Small intestine (tissue), 7 donors: ENCODE measurements around the gene DNLZ. TPM values are rescaled to one million over a fixed set of nuclear protein-coding genes. Genes with fewer than 3 reads are reported as not detected.

Experiments
- DNase-seq, 2 donors: peaks; one replicate each; pipeline versions ENCODE4 v3.0.0 to v3.0.0-alpha.2; 2013
- FAIRE-seq: peaks from 2 replicates; lab custom pipeline; 2012; peaks lifted over from hg19 to GRCh38; lab: Jason Lieb, UNC
- H3K27ac ChIP-seq, 3 donors: one replicate each; pipeline ENCODE4 v1.5.1; 2013; ENCODE audit warnings: low read length in 2 of 3, mild to moderate bottlenecking in 2 of 3, control low read depth in 1 of 3, inconsistent platforms in 1 of 3, low read depth in 1 of 3, moderate library complexity in 1 of 3
- H3K27me3 ChIP-seq, 3 donors: one replicate each; pipeline ENCODE4 v1.6.1; 2013; ENCODE audit warnings: low read length in 3 of 3, inconsistent platforms in 1 of 3; ENCODE audit not compliant: control insufficient read depth in 3 of 3, insufficient read depth in 3 of 3
- H3K36me3 ChIP-seq, 3 donors: one replicate each; pipeline ENCODE4 v1.6.1; 2013; ENCODE audit warnings: low read length in 3 of 3, inconsistent platforms in 1 of 3, low read depth in 1 of 3, mild to moderate bottlenecking in 1 of 3, moderate library complexity in 1 of 3; ENCODE audit not compliant: control insufficient read depth in 3 of 3, insufficient read depth in 2 of 3
- H3K4me1 ChIP-seq, 3 donors: one replicate each; pipeline ENCODE4 v1.6.1; 2013; ENCODE audit warnings: low read length in 2 of 3, inconsistent platforms in 1 of 3, low read depth in 1 of 3, mild to moderate bottlenecking in 1 of 3, moderate library complexity in 1 of 3; ENCODE audit not compliant: control insufficient read depth in 3 of 3, insufficient read depth in 2 of 3
- H3K4me3 ChIP-seq, 3 donors: one replicate each; pipeline ENCODE4 v1.5.1; 2013; ENCODE audit warnings: low read length in 3 of 3, control low read depth in 1 of 3, inconsistent platforms in 1 of 3, low read depth in 1 of 3, mild to moderate bottlenecking in 1 of 3, moderate library complexity in 1 of 3
- H3K9me3 ChIP-seq, 2 donors: one replicate each; pipeline ENCODE4 v1.6.1; 2013; ENCODE audit warnings: low read depth in 1 of 2, low read length in 1 of 2; ENCODE audit not compliant: control insufficient read depth in 2 of 2, insufficient read depth in 1 of 2
- WGBS, 3 donors: extraction: QIAGEN DNeasy Blood & Tissue Kit; methylation state at CpG; one replicate each; pipeline ENCODE4 v1.1.7; 2013; 5-methylcytosine and 5-hydroxymethylcytosine counted together
- polyA plus RNA-seq, 4 donors: library from polyadenylated mRNA; stranded (reverse) in 3 of 4; unstranded in 1 of 4; fragments of 200-250 nt in 3 of 4; fragments of 120-200 nt in 1 of 4; gene quantifications; one replicate each; pipeline versions ENCODE4 v1.2.1 to v1.2.3, GENCODE V29; 2013
- donor health status: healthy with polysubstance abuse.
- donor health status: control.
- donor health status: control.
- donor health status: Bipolar disorder and iron deficiency.
- donor health status: healthy.

DNLZ gene
- polyA plus RNA-seq, 4 donors = 8.5 to 16.1 (median 11.0) TPM

DNA sequence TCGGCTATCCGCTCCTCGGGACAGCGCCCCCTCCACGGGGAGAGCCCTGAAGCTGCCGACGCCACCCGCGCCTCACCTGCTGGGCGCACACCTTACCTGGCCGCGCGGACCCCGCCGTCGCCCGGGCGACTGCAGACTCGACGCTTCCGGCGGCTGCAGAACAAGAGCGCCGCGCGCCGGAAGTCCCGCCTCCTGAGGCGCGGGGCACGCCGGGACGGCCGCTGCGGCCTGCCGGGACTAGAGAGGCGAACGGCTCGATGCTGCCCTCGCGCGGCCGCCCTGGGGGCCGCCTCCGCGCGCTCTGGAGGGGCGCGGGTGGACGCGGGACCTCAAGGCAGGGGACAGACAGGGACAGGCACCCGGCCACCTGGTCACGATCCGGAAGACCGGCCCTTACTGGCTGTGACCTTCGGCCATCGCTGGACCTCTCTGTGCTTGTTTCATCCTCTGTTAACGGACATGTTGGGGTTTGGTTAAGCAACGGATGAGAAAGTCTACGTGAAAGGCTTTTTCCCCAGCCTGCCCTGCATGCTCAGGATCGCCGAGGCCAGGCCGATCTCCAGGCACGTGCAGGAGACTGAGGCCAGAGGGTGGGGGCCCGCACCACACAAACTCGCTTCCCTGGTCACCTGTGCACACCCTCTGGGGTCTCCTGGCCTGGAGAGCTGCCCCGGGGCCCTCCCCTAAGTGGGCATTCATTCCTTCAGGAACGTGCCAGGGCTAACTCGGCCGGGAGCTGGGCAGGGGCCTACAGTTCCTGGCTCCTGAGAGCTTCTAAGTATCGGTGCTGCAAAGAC lies 36.7 kb upstream of the DNLZ start, which contains the start of gene SNAPC4:
Gene SNAPC4 (minus strand): TSS at position 133 of the 797 bp plus-strand sequence. CDS start 1,742 bp downstream, outside the sequence.
- WGBS, 3 donors = 6 to 8% (median 6%) methylated on average over 50 to 71 of the region's 71 CpGs
- peak within 1 kb of the TSS; percentile 60 to 80 (median 76) for H3K4me3 ChIP-seq
- FAIRE-seq (no peak), DNase-seq (peak; percentile 85 to 96)
- peaks cover 7 to 71% (median 8%) of the 10 kb centered on the region in 3 donors for H3K36me3 ChIP-seq
- H3K4me1 ChIP-seq = peaks cover 0 to 6% (median 5%) of the 10 kb centered on the region in 3 donors
- no peaks in the 10 kb centered on the region for H3K9me3 ChIP-seq
- peak within 1 kb of the TSS in 2 of 3 donors; percentile 0 to 70 for H3K27ac ChIP-seq
- no peaks in the 10 kb centered on the region for H3K27me3 ChIP-seq

DNA sequence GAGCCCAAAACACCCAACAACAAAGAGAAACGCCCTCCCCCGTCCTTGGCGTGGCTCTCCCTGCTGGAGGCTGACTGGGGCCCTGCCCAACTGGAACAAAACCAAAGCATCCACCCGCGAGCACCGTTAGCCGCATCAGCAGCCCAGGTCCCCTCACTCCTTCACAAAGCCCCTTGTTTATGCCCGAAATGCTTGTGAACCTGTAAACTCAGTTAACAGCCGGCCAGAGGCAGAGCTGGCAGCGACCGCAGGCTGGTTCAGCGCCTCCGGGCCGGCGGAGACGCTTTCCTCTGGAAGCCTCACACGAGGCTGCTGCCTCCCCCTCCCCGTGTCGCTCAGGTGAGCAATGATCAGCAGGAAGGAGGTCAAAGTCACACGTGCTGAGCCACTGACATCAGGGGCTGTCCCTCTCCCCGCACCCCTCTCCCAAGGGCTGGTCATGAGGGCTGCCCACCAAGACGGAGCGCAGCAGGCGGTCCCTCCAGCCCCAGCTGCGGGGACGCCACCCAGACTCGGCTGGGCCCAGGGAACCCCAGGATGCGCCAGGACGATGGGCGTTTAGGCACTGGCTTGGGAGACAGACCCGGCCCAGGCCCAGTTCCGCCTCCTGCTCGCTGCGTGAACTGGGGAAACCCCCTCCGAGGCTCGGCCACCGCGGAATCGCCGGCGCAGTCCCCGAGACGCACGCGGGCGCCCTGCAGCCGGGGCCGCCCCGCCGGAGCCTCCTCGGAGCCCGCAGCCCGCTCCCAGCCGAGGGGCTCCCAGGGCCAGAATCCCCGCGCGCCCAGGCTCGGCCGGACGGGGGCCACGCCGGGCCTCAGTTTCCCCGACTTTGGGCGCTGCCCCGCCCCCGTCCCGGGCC lies 35.9 kb upstream of the DNLZ start:
- DNase-seq (peak; percentile 46 to 76), FAIRE-seq (no peak)
- 1% methylated on average over 56 to 67 of the region's 67 CpGs for WGBS, 3 donors
- peak overlapping the region in 1 of 3 donors; percentile 70 for H3K27ac ChIP-seq
- no peaks in the 10 kb centered on the region for H3K9me3 ChIP-seq
- H3K4me1 ChIP-seq = peaks cover 0 to 6% (median 5%) of the 10 kb centered on the region in 3 donors
- peak overlapping the region; percentile 60 to 80 (median 76) for H3K4me3 ChIP-seq
- H3K36me3 ChIP-seq = peaks cover 2 to 72% (median 7%) of the 10 kb centered on the region in 3 donors
- no peaks in the 10 kb centered on the region for H3K27me3 ChIP-seq

DNA sequence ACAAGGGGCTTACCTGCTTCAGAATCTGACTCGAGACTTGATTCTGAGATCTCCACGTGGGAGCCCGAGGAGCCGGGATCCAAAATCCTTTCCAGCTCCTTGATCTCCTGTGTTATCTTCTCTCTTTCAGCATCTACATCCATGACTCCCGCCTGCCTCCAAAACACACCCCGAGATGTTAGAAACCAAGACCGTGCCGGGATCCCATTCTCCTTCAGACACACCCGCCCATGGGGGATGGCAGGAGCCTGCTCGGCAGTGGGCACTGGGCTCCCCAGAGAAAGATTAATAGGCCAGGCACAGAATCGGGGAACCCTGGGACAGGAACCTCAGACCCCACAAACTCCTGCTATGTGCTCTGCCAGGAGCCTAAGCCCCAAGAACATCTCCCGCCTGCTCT lies 34.7 kb upstream of the DNLZ start:
- Histone ChIP-seq H3K27ac (no peak overlapping the region), H3K4me1 (peaks cover 0 to 6% (median 5%) of the 10 kb centered on the region in 3 donors), H3K4me3 (no peak overlapping the region), H3K36me3 (peaks cover 2 to 72% (median 3%) of the 10 kb centered on the region in 3 donors), H3K9me3 (no peaks in the 10 kb centered on the region), H3K27me3 (no peaks in the 10 kb centered on the region)
- FAIRE-seq (no peak), DNase-seq (no peak)
- 94 to 96% (median 96%) methylated on average over 12 of the region's 12 CpGs for whole genome bisulfite sequencing, 3 donors

DNA sequence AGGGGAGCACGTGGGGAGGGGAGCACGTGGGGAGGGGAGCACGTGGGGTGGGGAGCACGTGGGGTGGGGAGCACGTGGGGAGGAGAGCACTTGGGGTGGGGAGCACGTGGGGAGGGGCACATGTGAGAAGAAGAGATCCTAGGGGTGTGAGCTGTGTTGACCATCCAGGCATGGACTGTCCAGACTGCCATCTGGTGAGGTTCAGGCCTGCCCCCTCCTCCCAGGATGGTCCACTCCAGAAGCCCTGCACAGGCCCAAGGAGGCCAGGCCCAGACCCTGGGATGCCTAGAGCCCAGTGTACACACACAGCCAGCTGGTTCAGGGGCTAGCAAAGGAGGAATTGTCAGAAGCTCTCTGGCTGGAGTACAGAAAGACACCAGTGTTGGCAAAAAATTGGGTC lies 34.1 kb upstream of the DNLZ start:
- no peak for DNase-seq
- 62 to 80% (median 77%) methylated on average over 2 to 6 of the region's 6 CpGs for WGBS, 3 donors
- H3K27me3 ChIP-seq = no peaks in the 10 kb centered on the region

DNA sequence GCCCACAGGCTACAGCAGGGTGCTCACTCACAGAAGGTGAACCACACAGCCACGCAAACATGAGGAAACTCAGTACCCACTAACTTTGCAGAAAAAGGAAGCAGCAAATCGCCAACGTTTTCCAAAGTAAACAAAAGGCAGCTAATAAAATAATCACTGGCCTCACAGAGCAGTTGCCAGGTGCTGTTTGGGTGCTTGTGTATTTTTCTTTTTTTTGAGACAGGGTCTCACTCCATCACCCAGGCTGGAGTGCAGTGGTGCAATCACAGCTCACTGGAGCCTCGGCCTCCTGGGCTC lies 32.6 kb upstream of the DNLZ start:
- H3K4me3 ChIP-seq = no peak overlapping the region
- peak overlapping the region in 1 of 3 donors; percentile 17 for H3K27ac ChIP-seq
- no peak for DNase-seq
- no peaks in the 10 kb centered on the region for H3K9me3 ChIP-seq
- 7 to 57% (median 38%) methylated on average over 4 of the region's 4 CpGs for WGBS, 3 donors
- no peaks in the 10 kb centered on the region for H3K27me3 ChIP-seq
- no peak for FAIRE-seq
- peaks cover 2 to 75% (median 9%) of the 10 kb centered on the region in 3 donors for H3K36me3 ChIP-seq
- peaks cover 0 to 6% (median 5%) of the 10 kb centered on the region in 3 donors for H3K4me1 ChIP-seq

More for the DNA sequence above, 34.1 kb upstream of the DNLZ start:
- Histone ChIP-seq H3K36me3 (peaks cover 2 to 77% (median 3%) of the 10 kb centered on the region in 3 donors), H3K9me3 (no peaks in the 10 kb centered on the region), H3K4me3 (no peak overlapping the region), H3K4me1 (peaks cover 0 to 6% (median 5%) of the 10 kb centered on the region in 3 donors), H3K27ac (no peak overlapping the region)
- FAIRE-seq = no peak

DNA sequence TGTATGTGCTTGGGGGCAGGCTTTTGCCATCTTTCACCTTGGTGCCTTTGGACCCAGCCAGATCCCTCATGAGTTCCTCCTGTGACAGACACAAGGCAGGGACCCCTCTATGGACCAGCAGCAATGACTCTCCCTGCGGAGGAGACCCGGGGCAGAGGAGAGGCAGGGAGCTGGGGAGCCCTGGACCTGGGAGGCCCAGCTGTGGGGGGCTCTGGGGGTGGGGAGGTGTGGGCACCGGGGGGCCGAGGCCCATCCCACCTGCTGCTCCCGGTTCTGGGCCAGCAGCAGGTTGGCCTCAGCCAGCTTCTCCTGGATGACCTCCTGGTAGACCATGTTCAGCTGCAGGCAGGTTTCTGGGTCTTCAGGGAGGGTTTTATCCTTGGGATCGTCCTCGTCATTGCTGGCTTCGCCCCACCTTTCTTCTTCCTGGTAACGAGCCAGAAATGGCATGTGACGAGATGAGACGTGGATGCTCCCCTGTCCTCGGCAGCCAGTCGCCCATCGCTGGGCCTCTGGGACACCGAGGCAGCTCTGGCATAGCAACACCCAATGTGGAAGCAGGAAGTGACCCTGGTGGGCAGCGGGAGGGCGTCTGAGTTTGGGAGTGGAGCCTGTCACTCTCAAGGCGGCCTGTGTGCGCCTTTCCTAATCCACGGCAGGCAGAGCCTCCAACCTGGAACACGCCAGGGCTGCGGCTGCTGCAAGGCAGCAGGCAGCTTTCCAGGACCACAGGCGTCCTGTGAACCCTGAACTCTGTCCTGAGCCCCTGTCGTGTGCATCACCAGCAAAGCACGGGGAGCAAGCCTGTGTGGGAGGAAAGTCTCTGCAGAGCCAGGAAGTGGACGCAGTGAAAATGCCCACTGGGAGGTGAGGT lies 32.0 kb upstream of the DNLZ start:
- Histone ChIP-seq H3K4me1 (peaks cover 0 to 6% (median 4%) of the 10 kb centered on the region in 3 donors), H3K27me3 (no peaks in the 10 kb centered on the region), H3K9me3 (no peaks in the 10 kb centered on the region), H3K36me3 (peaks cover 2 to 76% (median 9%) of the 10 kb centered on the region in 3 donors), H3K27ac (peak overlapping the region in 1 of 3 donors; percentile 17), H3K4me3 (no peak overlapping the region)
- peak in 1 of 2 donors; percentile 15 for DNase-seq
- 45 to 79% (median 60%) methylated on average over 26 of the region's 26 CpGs for WGBS, 3 donors
- FAIRE-seq = no peak

DNA sequence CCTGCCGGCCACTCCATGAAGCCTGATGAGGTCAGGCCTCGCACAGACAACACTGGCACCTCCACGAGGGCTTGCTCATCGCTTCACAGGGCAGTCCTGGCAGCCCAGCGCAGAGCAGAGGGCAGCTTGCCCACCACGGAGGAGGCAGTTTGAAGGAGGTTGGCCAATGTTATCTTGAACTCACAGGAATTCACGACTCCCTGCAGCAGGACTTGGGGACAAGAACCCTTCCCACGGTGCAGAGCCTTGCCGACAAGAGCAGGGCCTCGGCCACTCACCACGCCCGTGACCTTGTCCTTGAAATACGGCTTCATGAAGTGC lies 31.4 kb upstream of the DNLZ start:
- Histone ChIP-seq H3K4me1 (peaks cover 0 to 6% (median 0%) of the 10 kb centered on the region in 3 donors), H3K9me3 (no peaks in the 10 kb centered on the region), H3K27ac (no peak overlapping the region), H3K36me3 (peaks cover 2 to 81% (median 10%) of the 10 kb centered on the region in 3 donors), H3K4me3 (no peak overlapping the region), H3K27me3 (no peaks in the 10 kb centered on the region)
- no peak for FAIRE-seq
- DNase-seq = no peak
- 83 to 93% (median 89%) methylated on average over 13 of the region's 13 CpGs for WGBS, 3 donors
